Endothelial cell (in vitro differentiated cells): Measurements from ENCODE around the gene TNFRSF4. TPM values are rescaled to one million over a fixed set of nuclear protein-coding genes. Genes with fewer than 3 reads are reported as not detected.

Source experiments
- DNase-seq: peaks from one replicate; pipeline ENCODE4 v3.0.0; 2021; ENCODE audit warnings: low spot score
- H3K27ac Mint-ChIP-seq: one replicate; pipeline ENCODE4 v1.8.0; 2021; ENCODE audit warnings: mixed read lengths, inconsistent platforms; ENCODE audit not compliant: unreplicated experiment
- H3K27me3 Mint-ChIP-seq: one replicate; pipeline ENCODE4 v1.8.0; 2021; ENCODE audit warnings: mild to moderate bottlenecking, moderate library complexity, mixed read lengths, inconsistent platforms; ENCODE audit not compliant: unreplicated experiment
- H3K36me3 Mint-ChIP-seq: one replicate; pipeline ENCODE4 v1.8.0; 2021; ENCODE audit warnings: mild to moderate bottlenecking, low read depth, mixed read lengths, inconsistent platforms; ENCODE audit not compliant: unreplicated experiment
- H3K4me1 Mint-ChIP-seq: one replicate; pipeline ENCODE4 v1.8.0; 2021; ENCODE audit warnings: mild to moderate bottlenecking, mixed read lengths, inconsistent platforms; ENCODE audit not compliant: unreplicated experiment
- H3K4me3 Mint-ChIP-seq: one replicate; pipeline ENCODE4 v1.8.0; 2021; ENCODE audit warnings: mild to moderate bottlenecking, mixed read lengths, inconsistent platforms; ENCODE audit not compliant: unreplicated experiment
- H3K9me3 Mint-ChIP-seq: one replicate; pipeline ENCODE4 v1.8.0; 2021; ENCODE audit warnings: mixed read lengths, inconsistent platforms; ENCODE audit not compliant: unreplicated experiment
- total RNA-seq: library from RNA; stranded (reverse); fragmentation: NEBNext Ultra II Directional; extraction: Animal tissue kit (Norgen Biotek cat#: 25700); gene quantifications from one replicate; pipeline ENCODE4 v1.2.1, GENCODE V29; 2021; ENCODE audit not compliant: unreplicated experiment
- TF ChIP-seq, protein P1 (sequence below): fragments of 200-600 bp; sonication (generic); IDR thresholded peaks from one replicate; pipeline ENCODE4 v1.5.0; 2021; ENCODE audit warnings: antibody characterized with exemption; ENCODE audit not compliant: unreplicated experiment

Gene TNFRSF4
- total RNA-seq, 1 donor from 2014 or later, result 0.80 TPM

DNA sequence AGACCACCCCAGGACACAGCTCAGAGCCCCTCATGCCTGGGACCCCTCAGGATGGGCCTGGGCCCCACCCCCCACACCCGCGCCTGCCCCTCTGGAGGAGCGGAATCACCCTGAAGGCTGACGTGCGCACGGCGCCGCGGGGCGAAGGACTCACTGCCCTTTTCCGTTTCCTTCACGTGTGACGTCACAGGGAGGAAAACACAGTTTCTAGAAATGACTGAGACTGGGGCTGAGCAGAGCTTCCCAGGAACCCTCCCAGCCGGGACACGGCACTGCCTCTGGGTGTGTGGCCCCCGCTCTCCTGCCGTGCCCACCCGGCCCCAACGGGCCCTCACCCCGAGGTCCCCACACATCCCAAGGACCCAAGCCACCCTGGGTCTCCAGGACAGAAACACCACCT lies 5.4 kb upstream of the TNFRSF4 start:
- H3K27me3 Mint-ChIP-seq, result peaks cover 9% of the 10 kb centered on the region
- H3K27ac Mint-ChIP-seq, result no peak overlapping the region
- H3K9me3 Mint-ChIP-seq, result no peaks in the 10 kb centered on the region
- H3K4me1 Mint-ChIP-seq, result peaks cover 3% of the 10 kb centered on the region
- peaks cover 16% of the 10 kb centered on the region for H3K36me3 Mint-ChIP-seq
- no peak overlapping the region for H3K4me3 Mint-ChIP-seq
- TF ChIP-seq, protein P1, sequence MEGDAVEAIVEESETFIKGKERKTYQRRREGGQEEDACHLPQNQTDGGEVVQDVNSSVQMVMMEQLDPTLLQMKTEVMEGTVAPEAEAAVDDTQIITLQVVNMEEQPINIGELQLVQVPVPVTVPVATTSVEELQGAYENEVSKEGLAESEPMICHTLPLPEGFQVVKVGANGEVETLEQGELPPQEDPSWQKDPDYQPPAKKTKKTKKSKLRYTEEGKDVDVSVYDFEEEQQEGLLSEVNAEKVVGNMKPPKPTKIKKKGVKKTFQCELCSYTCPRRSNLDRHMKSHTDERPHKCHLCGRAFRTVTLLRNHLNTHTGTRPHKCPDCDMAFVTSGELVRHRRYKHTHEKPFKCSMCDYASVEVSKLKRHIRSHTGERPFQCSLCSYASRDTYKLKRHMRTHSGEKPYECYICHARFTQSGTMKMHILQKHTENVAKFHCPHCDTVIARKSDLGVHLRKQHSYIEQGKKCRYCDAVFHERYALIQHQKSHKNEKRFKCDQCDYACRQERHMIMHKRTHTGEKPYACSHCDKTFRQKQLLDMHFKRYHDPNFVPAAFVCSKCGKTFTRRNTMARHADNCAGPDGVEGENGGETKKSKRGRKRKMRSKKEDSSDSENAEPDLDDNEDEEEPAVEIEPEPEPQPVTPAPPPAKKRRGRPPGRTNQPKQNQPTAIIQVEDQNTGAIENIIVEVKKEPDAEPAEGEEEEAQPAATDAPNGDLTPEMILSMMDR, result no peak
- DNase-seq, result no peak

DNA sequence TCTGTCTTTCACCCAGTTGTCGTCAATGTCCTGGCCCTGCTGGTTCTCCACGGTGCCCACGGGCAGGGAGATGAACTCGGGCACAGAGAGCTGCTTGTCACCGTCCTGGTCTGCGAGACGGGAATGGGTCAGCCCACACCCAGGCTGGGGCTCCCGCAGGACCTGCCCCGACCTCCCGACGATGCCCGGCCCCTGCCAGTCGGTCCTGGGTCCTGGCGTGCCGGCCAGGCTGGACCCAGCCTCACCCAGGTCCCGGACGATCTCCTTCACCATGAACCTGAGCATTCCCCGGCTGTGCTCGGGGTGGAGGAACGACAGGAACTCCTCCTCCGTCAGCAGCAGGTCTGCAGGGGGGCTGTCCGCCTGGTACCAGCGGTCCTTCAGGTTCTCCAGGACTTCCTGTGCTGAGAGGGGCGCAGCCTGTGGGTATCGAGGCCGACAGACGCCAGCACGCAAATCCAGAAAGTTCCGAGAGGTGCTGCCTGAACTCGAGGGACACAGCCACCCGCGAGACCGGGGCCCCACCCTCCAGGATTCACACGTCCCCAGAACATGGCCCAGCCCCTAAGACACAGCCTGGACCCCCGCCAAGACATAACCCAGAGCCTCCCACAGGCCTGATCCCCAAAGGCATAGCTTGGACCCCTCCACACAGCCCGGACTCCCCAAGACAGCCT lies 4.7 kb upstream of the TNFRSF4 start:
- peaks cover 3% of the 10 kb centered on the region for H3K4me1 Mint-ChIP-seq
- no peak for DNase-seq
- no peaks in the 10 kb centered on the region for H3K9me3 Mint-ChIP-seq
- no peak overlapping the region for H3K27ac Mint-ChIP-seq
- H3K4me3 Mint-ChIP-seq, result no peak overlapping the region
- TF ChIP-seq, protein P1, result no peak
- H3K36me3 Mint-ChIP-seq, result peaks cover 16% of the 10 kb centered on the region
- peaks cover 9% of the 10 kb centered on the region for H3K27me3 Mint-ChIP-seq

GRCh38 chr1:1217621-1218523 lies 3.9 kb upstream of the TNFRSF4 start:
- H3K9me3 Mint-ChIP-seq, result no peaks in the 10 kb centered on the region
- peaks cover 9% of the 10 kb centered on the region for H3K27me3 Mint-ChIP-seq
- TF ChIP-seq, protein P1, result no peak
- no peak overlapping the region for H3K27ac Mint-ChIP-seq
- DNase-seq, result no peak
- H3K4me1 Mint-ChIP-seq, result peaks cover 2% of the 10 kb centered on the region
- no peak overlapping the region for H3K4me3 Mint-ChIP-seq
- peaks cover 11% of the 10 kb centered on the region for H3K36me3 Mint-ChIP-seq

- Mint-ChIP-seq H3K27ac (peak overlapping the region; percentile 80), H3K4me3 (peak overlapping the region; percentile 71)
- TF ChIP-seq, protein P1, result no peak
Measured at GRCh38 chr1:1216770-1217620, 3.0 kb upstream of the TNFRSF4 start.

More at GRCh38 chr1:1216770-1217620, 3.0 kb upstream of the TNFRSF4 start:
- Mint-ChIP-seq H3K9me3 (no peaks in the 10 kb centered on the region), H3K27me3 (peaks cover 6% of the 10 kb centered on the region), H3K36me3 (peaks cover 8% of the 10 kb centered on the region), H3K4me1 (no peaks in the 10 kb centered on the region)
- no peak for DNase-seq
